22Rv1 (cell line): ENCODE measurements around the gene ERO1B.

Experiments used
- ZFX ChIP-seq: fragments of 450-650 bp; IDR thresholded peaks from 2 replicates; pipeline ENCODE4 v1.6.1; 2017; ENCODE audit warnings: antibody characterized with exemption, borderline replicate concordance
- TF ChIP-seq, protein P1 (sequence below): fragments of 450-650 bp; IDR thresholded peaks from 2 replicates; pipeline ENCODE4 v1.5.1; 2017; ENCODE audit warnings: mild to moderate bottlenecking

DNA sequence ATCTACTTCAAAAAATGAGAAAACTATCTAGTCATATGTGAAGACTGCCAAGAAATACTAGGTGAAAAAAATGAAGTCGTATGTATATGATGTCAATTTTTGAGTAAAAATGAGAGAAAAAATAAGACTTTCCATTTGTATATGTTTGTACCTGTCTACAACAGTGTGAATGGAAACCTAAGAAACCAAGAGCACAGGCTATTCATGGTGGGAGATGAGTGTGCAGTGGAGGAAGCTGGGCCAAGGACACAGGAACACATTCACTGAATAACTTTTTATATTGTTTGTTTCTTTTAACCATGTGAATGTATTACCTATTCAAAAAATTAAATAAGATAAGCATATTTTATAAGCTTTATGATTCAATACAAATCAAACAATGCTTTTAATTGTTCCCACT lies 67.0 kb downstream of the ERO1B start:
- TF ChIP-seq, protein P1, sequence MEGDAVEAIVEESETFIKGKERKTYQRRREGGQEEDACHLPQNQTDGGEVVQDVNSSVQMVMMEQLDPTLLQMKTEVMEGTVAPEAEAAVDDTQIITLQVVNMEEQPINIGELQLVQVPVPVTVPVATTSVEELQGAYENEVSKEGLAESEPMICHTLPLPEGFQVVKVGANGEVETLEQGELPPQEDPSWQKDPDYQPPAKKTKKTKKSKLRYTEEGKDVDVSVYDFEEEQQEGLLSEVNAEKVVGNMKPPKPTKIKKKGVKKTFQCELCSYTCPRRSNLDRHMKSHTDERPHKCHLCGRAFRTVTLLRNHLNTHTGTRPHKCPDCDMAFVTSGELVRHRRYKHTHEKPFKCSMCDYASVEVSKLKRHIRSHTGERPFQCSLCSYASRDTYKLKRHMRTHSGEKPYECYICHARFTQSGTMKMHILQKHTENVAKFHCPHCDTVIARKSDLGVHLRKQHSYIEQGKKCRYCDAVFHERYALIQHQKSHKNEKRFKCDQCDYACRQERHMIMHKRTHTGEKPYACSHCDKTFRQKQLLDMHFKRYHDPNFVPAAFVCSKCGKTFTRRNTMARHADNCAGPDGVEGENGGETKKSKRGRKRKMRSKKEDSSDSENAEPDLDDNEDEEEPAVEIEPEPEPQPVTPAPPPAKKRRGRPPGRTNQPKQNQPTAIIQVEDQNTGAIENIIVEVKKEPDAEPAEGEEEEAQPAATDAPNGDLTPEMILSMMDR = no peak
- no peak for TF ChIP-seq ZFX
